IMR-90 (cell line): ENCODE data around the gene FAIM.

Source experiments
- BHLHE40 ChIP-seq: fragments of 150-350 bp; IDR thresholded peaks from 2 replicates; pipeline ENCODE4 v1.6.1; 2016; ENCODE audit warnings: mild to moderate bottlenecking, low read depth, low read length
- CEBPB ChIP-seq: IDR thresholded peaks from 2 replicates; pipeline ENCODE4 v1.6.1; 2012; ENCODE audit warnings: low read depth, low read length, improper control_type of control experiment
- CHD1 ChIP-seq: IDR thresholded peaks from 2 replicates; pipeline ENCODE4 v1.6.1; 2012; ENCODE audit warnings: low read depth, low read length, improper control_type of control experiment
- CTCF ChIP-seq: conservative IDR thresholded peaks from 2 replicates; pipeline ENCODE4 v1.5.1; 2012; ENCODE audit warnings: mild to moderate bottlenecking, low read depth, low read length, improper control_type of control experiment
- ELK1 ChIP-seq: fragments of 150-350 bp; IDR thresholded peaks from 2 replicates; pipeline ENCODE4 v1.6.1; 2016; ENCODE audit warnings: low read depth, mild to moderate bottlenecking, low read length, moderate library complexity, borderline replicate concordance
- MAZ ChIP-seq: IDR thresholded peaks from 2 replicates; pipeline ENCODE4 v1.6.1; 2012; ENCODE audit warnings: low read depth, mild to moderate bottlenecking, low read length, improper control_type of control experiment, moderate library complexity, borderline replicate concordance
- MXI1 ChIP-seq: IDR thresholded peaks from 2 replicates; pipeline ENCODE4 v1.6.1; 2012; ENCODE audit warnings: low read depth, mild to moderate bottlenecking, low read length, moderate library complexity, borderline replicate concordance
- POLR2A ChIP-seq: IDR thresholded peaks from 2 replicates; pipeline ENCODE4 v1.6.1; 2012; ENCODE audit warnings: mild to moderate bottlenecking, low read depth, low read length
- RAD21 ChIP-seq: IDR thresholded peaks from 2 replicates; pipeline ENCODE4 v1.6.1; 2012; ENCODE audit warnings: low read length, improper control_type of control experiment
- RCOR1 ChIP-seq: IDR thresholded peaks from 2 replicates; pipeline ENCODE4 v1.6.1; 2012; ENCODE audit warnings: mild to moderate bottlenecking, low read length, improper control_type of control experiment; ENCODE audit not compliant: insufficient replicate concordance
- RFX5 ChIP-seq: IDR thresholded peaks from 2 replicates; pipeline ENCODE4 v1.8.0; 2012; ENCODE audit warnings: low read depth, mild to moderate bottlenecking, low read length, moderate library complexity
- SMC3 ChIP-seq: fragments of 150-350 bp; IDR thresholded peaks from 2 replicates; pipeline ENCODE4 v1.6.1; 2016; ENCODE audit warnings: low read depth, mild to moderate bottlenecking, antibody characterized with exemption, low read length, moderate library complexity

- TF ChIP-seq CTCF (no peak), POLR2A (no peak), RFX5 (no peak), BHLHE40 (no peak), RAD21 (no peak), ELK1 (no peak), MXI1 (peak; percentile 33; the same call in 1 of the 2 replicates), MAZ (no peak), SMC3 (no peak), CHD1 (no peak), CEBPB (no peak), RCOR1 (no peak)
These were observed 65.3 kb downstream of the FAIM start for GRCh38 chr3:138673641-138674530.
